Middle frontal gyrus (tissue), 1 donor: ENCODE results near the gene PHRF1.

Experiments used
- DNase-seq: peaks from one replicate; pipeline ENCODE4 v3.0.0-alpha.2; 2015; ENCODE audit warnings: low spot score; ENCODE audit errors: extremely low spot score

PHRF1 gene

DNA sequence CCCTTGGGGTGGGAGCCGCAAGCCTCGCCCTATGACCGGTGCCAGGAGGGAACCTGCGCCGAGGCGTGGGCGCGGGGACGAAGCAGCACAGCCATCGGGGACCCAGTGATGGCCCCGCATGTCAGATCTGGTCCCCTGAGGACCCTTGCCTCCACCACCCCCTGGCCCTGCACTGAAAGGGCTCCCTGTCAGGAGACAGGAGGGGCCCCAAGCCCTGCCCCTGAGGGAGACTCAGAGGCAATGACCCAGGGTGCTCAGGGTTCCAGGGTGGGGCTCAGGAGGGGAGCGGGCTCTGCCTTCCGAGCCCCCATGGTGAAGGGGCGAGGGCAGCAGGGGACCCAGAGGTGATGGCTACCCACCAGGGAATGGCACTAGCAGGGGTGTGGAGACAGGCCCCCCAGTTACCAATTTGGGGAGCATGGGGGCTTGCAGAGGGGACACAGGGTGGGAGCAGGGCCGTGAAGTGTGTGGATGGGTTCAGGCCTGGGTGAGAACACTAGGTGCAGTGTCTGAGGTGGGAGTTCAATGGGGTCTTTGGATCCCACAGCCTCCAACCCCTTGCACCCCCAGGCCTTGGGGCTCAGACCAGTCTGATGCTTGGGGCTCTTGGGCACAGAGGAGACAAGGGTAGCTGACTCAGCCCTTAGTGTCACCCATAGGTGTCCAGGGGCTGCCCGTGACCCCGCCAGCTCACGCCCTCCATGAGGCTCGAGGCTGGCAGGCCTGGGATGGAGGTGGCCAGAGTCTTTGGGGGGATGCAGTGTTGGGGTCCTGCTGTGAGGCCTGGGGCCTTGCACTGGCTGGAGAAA lies 38.4 kb upstream of the PHRF1 start:
- no peak for DNase-seq

DNA sequence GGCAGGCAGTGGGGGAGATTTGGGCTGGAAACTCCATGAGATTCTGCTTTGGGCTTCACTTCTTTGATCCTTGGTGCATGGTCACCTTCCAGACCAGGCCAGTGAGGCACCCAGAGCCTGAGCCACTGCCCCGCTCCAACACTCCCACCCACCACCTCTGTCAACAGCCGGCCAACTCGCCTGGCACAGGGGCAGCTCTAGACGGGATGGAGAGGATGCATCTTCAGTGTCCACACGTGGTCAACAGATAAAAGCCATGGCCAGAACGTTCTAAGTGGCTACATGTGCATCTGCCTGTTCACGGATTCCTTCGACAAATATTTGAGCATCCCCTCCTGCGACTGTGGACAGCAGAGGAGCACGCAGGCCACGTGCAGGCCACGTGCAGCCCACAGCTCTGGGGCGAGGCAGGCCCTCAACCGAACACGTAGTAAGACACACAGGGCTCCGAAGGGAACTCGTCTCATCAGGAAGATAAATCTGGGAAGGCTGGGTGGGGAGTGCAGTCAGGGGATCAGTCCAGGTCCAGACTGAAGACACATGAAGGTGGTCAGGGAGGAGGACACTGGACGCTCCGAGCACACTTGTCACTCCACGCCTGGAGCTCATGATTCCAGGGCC lies 37.7 kb upstream of the PHRF1 start:
- DNase-seq, result no peak

DNA sequence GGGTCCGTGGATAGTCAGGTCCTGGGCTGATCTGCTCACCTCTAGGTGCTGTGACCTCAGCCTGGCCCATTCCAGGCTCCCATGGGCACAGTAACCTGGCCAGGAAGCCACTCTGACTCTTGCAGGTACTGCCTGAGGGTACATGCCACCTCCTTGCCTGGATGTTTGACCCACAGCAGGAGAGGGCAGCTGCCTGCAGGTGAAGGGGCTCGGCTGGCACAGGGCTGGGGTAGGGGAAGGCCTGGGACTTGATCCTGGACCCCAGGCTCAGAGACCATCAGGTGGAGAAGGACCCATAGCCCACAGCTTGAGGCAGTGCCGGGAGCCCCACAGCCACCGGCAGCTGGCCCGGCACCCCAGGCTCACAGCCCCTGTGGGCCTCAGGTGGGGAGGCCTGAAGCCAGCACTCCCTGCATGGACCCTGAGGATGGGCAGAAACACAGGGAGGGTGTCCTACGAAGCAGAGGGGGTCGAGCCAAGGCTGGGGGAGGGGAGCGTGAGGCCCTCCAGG lies 36.2 kb upstream of the PHRF1 start:
- DNase-seq, result no peak

DNA sequence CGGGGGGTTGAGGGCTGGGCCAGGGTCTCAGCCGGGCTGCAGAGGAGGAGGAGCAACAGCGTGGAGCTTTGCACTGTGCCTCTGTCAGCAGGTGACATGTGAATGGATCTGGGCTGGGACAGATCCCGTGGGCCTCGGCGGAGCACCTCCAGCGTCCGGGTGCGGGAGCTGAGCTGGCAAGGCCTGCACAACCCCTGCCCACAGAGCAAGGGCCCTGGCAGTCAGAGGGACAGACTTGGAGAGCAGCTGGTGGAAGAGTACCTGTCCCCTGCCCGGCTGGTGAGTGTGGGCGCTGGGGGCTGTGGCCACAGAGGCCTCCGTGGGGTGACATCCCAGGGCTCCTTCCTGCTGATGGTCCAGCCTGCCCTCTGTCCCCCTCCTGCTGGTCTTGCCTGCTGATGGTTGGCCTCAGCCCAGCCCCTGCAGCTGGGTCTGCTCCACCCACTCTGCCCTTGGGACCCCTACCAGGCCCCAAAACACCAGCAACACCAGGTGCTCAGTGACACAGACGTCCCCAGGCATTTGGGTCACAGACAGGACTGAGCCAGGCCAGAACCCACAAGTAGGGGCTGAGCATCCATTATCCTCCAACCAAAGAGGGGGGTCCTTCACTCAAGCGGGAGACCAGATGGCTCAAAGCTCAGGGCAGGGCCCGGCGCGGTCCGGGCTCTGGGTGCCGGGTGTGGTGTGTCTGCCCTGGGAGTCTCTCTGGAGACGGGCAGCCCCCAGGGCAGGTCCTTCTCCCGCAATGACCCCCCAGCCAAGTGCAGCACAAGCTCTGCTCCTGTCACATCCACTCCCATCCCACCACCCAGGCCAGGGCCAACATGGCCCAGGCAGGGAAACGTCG lies 35.5 kb upstream of the PHRF1 start:
- DNase-seq, result no peak

DNA sequence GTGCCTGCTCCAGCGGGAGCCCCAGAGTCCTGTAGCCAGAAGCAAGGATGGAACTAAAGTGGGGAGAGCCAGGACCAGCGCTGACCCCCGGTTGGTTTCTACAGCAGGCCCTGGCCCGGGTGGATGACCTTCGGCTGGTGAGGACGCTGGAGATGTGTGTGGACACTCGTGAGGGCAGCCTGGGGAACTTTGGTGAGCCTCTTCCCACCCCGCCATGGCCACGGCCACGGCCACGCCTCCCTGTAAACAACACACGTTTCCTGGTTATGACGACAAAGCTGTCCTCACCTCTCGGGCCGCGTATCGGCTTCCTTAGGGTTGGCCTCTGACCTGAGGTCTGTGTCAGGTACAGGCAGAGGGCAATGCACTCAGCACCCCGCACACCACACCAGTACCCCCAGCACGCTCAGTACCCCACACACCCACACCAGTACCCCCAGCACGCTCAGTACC lies 34.8 kb upstream of the PHRF1 start:
- no peak for DNase-seq

DNA sequence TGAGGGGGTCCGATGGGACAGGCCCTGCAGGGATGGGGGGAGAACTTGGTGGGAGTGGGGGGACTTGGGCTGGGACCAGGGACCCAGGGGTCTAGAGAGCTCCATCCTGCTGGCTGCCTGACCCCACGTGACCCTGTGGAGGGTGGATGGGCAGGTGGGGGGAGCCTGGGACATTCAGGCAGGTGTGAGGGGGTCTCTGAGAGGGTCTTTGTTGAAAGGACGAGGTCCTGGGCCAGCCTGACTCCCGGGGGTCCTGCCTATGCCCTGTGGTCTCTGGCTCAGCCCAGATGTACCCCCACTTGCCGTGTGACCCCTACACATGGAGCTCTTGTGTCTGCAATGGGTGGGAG lies 31.5 kb upstream of the PHRF1 start:
- DNase-seq, result no peak

DNA sequence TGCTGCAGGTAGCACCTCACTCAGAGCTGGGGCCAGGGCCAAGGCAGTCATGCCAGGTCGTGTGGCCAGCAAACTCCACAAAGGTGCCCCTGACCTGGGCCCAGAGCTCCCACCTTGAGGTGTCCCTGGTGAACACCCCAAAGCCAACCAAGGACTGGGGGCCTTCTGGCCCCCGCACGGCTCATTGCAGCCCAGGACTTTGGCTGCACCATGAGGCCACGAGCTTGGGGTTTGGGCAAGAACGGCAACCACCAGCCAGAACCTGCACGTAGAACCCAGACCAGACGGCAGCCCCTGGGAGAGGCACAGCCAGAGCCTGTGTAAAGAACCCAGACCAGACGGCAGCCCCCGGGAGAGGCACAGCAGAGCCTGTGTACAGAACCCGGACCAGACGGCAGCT lies 31.1 kb upstream of the PHRF1 start:
- no peak for DNase-seq

DNA sequence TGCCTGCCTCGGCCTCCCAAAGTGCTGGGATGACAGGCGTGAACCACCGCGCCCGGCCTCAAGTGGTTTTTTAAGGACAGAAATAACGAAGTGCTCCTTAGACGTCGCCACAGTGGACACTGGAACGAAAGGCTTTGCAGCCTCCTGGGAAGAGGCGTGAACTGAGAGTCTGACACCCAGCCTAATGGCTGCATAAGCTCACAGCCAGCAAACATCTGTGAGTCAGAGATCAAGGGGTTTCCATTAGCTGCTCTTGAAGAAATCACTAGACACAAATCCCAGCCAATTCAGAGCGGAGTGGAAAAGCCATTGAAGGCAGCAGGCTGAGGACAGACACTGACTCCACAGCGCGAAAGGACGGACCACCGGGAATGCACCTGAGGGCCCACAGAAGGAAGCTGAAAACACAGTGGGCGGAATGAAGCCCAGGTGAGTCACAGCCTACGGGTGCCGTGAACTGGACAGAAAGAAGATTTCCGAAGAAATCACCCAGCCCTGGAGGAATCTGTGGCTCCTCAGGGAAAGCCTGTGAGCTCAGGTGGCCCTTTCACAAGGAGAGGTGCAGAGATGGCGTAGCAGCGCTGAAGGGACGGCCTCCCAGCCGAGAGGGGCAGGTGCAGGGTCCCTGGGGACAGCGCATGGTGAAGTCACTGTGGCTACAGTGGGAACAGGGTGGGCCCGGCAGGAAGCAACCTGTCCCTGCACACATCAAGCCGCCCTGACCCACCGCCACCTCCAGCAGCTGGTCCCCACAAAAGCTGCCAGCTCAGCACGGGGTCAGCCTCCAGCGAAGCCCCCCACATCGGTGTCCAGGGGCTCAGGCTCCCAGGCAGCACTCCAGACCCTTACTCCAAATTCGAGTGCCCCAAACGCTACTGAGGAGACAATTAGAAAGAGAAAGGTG lies 27.3 kb upstream of the PHRF1 start:
- no peak for DNase-seq

DNA sequence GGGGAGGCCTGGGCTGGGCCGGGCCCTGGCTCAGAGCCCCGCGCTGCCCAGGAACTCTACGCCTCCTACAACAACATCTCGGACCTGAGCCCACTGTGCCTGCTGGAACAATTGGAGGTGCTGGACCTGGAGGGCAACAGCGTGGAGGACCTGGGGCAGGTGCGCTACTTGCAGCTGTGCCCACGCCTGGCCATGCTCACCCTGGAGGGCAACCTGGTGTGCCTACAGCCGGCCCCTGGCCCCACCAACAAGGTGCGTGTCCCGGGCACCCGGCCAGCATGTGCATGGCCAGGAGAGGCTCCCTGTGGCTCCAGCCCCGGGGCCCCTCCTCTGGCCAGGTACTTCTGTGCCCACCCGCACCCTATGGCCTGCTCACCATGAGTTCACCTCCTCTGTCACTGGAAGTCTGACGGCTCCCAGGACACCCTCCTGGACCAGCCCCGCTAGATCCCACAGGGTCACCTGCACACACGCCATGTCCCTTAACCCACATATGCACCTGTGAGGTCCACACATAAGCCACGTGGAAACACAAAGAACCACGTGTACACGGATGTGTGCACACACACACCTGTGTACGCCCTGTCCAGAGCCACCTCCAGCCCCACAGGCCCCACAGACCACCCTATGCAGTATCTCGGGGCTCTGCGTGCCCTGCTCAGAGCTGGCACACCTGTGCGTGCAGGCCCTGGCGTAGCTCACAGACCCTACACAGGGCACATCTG lies 26.1 kb upstream of the PHRF1 start:
- DNase-seq, result no peak

DNA sequence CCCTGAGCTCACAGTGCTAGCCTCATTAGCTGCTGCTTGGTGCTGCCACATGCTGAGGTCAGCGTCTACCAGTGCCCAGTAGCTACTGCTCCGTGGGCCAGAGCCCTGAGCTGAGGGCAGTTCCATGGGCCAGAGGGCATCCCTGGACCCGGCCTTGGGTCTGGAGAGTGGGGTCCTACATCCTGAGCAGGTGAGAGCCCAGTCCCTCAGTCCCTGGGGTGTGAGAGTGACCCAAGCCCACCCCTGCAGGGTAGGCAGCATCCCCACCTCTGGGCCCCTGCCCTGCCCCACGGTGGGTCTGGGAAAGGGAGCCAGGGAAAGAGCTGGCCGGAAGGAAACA lies 25.6 kb upstream of the PHRF1 start:
- no peak for DNase-seq

DNA sequence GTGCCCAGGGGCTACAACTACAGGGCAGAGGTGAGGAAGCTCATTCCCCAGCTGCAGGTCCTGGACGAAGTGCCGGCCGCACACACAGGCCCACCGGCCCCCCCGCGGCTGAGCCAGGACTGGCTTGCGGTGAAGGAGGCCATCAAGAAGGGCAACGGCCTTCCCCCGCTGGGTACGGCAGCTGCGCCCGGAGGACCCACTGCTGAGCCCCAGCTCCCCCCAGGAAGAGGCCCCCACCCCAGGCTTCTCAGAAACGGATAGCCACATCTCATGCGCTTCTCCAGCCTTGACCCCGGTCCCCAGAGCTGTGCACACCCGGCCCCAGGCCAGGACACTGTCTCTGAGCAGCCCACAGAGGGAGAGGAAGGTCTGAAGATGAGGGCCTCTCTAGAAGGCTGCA lies 25.1 kb upstream of the PHRF1 start:
- DNase-seq, result no peak

DNA sequence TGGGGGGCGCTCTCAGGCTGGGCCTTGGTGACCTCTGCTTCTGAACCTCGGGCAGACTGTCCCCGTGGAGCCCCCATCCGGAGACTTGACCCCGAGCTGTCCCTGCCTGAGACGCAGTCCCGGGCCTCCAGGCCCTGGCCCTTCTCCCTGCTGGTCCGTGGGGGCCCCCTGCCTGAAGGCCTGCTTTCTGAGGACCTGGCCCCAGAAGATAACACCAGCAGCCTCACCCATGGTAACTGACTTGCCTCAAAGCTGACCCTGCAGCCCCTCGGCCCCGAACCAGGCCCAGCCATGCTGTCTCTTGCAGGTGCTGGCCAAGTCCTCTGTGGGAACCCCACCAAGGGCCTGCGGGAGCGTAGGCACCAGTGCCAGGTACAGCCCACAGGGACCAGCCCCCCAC lies 24.7 kb upstream of the PHRF1 start:
- no peak for DNase-seq

DNA sequence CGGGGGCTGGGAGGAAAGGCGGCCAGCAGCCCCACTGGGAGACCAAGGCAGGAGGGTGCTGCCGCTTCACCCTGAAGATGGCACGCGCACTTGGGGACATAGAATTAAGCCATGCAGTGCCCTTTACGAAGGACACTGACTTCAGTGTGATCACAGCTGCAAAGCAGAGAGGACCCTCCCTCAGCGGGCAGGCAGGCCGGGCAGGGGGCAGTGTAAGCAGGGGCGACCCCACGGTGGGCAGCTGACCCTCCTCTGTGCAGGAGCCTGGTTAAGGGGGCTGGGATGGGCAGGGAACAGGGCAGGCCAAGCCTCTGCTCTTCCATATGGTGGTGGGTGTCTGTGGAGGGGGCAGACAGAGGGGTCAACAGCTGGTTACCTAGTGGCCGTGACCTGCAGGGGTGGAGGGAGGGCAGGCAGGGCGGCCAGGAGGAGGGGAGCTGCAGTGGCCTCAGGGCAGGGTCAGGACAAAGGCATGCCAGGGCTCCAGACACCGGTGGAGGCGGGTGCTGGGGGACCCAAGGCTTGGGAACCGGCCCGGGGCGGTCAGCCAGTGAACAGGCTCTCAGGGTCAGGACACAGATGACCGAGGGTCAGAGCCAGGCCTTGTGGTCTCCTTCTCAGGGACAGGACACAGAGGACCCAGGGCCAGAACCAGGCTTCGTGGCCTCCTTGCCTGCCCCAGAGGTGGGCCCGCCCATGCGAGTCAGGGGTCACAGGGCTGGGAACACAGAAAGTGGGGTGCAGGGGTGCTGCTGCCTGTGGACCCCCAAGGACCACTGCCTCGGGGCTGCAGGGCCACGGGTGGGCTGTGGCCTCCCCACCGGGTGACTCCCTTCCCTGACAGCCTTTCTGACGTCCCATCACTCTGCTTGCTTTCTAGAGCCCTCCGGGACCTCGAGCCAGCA lies 22.9 kb upstream of the PHRF1 start:
- DNase-seq, result no peak

DNA sequence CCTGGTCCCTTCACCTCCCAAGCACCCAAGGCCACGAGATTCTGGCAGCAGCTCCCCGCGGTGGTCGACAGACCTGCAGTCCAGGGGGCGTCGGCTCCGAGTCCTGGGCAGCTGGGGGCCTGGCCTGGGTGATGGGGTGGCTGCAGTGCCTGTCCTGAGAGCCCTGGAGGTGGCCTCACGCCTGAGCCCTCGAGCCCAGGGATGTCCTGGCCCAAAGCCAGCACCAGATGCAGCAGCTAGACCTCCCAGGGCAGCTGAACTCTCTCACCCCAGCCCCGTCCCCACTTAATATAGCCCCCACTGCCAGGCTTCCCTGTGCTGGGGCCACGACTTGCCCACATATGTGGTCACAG lies 22.3 kb upstream of the PHRF1 start:
- no peak for DNase-seq

DNA sequence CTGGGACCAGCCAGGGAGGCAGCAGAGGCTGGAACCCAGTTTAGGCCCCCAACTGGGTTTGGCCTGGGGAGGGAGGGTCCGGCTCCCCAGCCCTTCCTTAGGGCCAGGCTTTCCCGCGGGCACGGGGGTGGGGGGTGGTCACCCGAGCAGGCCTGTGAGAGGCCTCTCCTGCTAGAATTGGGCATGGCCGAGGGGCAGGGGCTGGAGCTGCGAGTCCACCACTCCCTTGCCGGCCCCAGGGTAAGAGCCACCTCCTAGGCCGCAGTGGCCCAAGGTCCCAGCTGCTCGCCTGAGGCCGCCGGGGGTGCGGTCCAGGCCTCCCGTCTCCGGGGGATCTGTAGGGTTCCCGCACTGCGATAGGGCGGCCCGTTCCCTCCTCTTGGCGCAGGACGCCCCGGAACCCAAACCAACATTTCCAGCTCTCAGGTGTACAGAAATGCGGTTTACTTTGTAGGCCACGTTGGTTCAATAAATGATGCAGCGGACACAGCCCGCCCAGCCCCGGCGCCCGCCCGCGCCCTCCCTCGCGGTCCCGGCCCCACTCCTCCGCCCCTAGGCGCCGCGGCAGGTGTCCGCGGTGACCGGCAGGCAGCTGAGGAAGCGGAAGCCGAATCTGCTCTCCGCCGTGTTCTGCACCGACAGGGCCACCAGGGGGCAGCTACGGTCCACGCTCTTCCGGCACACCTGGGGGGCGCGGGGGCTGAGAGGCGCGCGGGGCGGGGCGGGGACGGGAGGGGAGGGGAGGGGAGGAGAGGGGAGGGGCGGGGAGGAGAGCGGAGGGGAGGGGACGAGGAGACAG lies 21.6 kb upstream of the PHRF1 start:
- DNase-seq, result no peak

DNA sequence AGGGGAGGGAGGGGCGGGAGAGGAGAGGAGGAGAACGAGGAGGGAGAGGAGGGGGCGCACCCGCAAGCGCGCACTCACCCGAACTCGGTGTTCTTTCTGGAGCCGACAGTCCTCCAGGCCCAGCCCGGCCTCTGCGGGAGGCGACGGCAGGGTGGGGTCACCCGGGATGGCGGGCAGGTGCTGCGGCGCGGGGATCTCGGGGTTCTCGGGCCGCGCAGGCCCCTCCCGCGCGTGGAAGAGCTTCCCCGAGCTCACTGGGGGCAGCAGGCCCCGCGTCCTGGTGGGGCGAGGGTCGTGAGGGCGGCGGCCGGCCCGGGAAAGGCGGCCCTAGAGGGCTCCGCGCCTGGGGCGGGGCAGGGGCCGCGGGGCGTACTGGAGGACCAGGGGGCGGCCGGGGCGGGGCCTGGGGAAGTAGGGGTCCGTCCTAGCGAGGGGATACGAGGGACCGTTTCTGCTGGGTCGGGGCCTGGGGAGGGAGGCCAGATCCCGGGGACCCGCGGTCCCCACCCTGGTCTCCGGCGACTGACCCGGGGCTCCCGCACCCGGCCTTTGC lies 21.0 kb upstream of the PHRF1 start:
- no peak for DNase-seq

DNA sequence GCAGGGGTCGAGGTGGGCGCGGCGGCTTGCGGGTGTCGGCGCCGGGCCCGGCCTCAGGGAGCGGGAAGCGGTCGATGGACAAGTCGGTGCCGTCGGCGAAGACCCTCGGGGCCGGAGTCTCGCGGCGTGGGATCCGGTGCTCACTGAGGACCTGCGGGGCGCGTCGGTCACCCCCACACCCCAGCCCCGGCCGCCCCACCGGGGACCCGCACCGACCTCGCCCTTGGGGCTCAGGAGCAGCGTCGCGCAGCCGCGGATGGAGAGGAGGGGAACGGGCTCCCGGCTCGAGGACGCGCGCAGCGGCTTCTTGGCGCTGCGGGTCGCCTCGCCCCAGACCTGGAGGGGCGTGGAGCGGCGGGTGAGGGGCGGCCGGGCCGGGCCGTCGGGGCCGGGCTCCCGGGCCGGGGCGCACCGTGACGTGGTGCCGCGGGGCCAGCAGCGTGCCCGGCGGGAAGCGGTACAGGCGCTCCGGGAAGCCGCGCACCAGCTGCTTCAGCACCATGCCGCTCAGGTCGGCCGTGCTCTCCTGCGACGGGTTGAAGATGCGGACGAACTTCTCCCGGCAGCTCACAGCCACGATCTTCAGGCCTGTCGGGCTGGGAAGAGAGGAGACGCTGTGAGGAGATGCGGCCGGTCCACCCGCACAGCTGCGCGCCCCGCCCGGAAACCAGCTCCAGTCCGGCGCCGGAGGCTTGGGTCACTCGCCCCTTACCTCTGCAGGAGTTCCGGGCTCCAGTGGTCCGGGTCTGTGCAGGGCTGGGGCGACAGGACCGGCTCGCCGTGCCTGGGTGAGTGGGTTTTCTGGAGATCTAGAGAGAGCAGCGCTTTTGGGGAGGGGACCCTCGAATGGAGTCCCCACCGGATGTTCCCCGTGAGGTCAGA lies 20.2 kb upstream of the PHRF1 start:
- DNase-seq, result no peak
